Stimulated activated CD4-positive, alpha-beta T cell treated with anti-CD3 and anti-CD28 coated beads, Interleukin-12 subunit alpha, Interleukin-12 subunit beta, amount 100 ng/mL, for 48 hours (primary cell): ENCODE results near the gene PER1.
A peak's percentile ranks its signal among the peaks of the same experiment; 100 is the strongest.

ENCODE experiments used
- DNase-seq, 3 donors: peaks; one replicate each; pipeline ENCODE4 v3.0.0-alpha.2; 2020; ENCODE audit warnings: low read depth in 2 of 3, low spot score in 1 of 3

The PER1 gene

GRCh38 chr17:8140065-8141029, 11.9 kb downstream of the PER1 start:
- no peak for DNase-seq

GRCh38 chr17:8138672-8139371, 13.4 kb downstream of the PER1 start:
- peak; percentile 94 to 99 (median 99) for DNase-seq

- DNase-seq, result no peak
Measured at GRCh38 chr17:8138374-8138671, 13.9 kb downstream of the PER1 start.

GRCh38 chr17:8137645-8138373, 14.4 kb downstream of the PER1 start:
- no peak for DNase-seq

GRCh38 chr17:8133941-8134340, 18.3 kb downstream of the PER1 start:
- DNase-seq, result no peak

- no peak for DNase-seq
Measured at GRCh38 chr17:8133399-8133798, 18.8 kb downstream of the PER1 start.

- DNase-seq, result no peak
Measured at GRCh38 chr17:8131844-8132441, 20.3 kb downstream of the PER1 start.

- no peak for DNase-seq
Measured at GRCh38 chr17:8128125-8128784, 23.9 kb downstream of the PER1 start.

GRCh38 chr17:8126491-8127066, 25.6 kb downstream of the PER1 start:
- DNase-seq, result no peak

- no peak for DNase-seq
Measured at GRCh38 chr17:8125947-8126490, 26.2 kb downstream of the PER1 start.

GRCh38 chr17:8125154-8125946, 26.9 kb downstream of the PER1 start:
- peak; percentile 78 to 98 (median 87) for DNase-seq

- no peak for DNase-seq
Measured at GRCh38 chr17:8124350-8125153, 27.7 kb downstream of the PER1 start.

GRCh38 chr17:8123695-8124349, 28.4 kb downstream of the PER1 start, which contains the start of gene HES7:
Gene HES7 (minus strand): TSS chr17:8124106. CDS start chr17:8124084, 22 bp downstream.
- no peak for DNase-seq

GRCh38 chr17:8122924-8123694, 29.1 kb downstream of the PER1 start:
- no peak for DNase-seq

GRCh38 chr17:8122422-8122923, 29.7 kb downstream of the PER1 start:
- no peak for DNase-seq

GRCh38 chr17:8121681-8122421, 30.4 kb downstream of the PER1 start:
- peak in 1 of 3 donors; percentile 34 for DNase-seq
